Measurements from ENCODE around the gene ZXDC.

DNA sequence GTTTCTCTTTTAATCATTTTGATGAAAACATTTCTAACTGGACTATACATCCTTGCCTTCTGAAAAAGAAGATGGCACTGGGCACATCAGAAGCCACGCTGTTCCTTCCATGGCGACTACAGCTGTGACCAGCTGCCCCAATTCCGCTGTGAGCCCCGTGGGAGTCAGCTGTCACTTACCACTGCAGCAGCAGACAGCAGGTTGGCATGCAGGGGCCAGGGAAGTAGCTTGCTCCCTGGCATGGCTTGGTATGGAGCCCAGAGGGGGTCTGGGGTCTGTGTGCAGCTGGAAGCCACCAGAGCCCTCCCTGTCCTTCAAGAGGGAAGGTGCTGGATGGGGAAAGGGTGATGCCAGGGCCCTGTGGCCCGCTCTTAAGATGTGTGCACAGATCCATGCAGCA, 4.5 kb upstream of the ZXDC start:
- TF ChIP-seq, protein P1, sequence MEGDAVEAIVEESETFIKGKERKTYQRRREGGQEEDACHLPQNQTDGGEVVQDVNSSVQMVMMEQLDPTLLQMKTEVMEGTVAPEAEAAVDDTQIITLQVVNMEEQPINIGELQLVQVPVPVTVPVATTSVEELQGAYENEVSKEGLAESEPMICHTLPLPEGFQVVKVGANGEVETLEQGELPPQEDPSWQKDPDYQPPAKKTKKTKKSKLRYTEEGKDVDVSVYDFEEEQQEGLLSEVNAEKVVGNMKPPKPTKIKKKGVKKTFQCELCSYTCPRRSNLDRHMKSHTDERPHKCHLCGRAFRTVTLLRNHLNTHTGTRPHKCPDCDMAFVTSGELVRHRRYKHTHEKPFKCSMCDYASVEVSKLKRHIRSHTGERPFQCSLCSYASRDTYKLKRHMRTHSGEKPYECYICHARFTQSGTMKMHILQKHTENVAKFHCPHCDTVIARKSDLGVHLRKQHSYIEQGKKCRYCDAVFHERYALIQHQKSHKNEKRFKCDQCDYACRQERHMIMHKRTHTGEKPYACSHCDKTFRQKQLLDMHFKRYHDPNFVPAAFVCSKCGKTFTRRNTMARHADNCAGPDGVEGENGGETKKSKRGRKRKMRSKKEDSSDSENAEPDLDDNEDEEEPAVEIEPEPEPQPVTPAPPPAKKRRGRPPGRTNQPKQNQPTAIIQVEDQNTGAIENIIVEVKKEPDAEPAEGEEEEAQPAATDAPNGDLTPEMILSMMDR (optimal IDR thresholded peaks at IDR 0.05 in 1 of 3, IDR thresholded peaks at IDR 0.05 in 1 of 3, conservative IDR thresholded peaks at IDR 0.05 in 1 of 3; ENCODE audit: extremely low read depth in 1 of 3, insufficient read depth in 2 of 3, low read length in 3 of 3) = no peak
- TF ChIP-seq EZH2 (IDR thresholded peaks at IDR 0.05; ENCODE audit: low read length) = no peak

All from keratinocyte (primary cell).